ENCODE measurements around the gene AHRR.

AHRR gene

GRCh38 chr5:351084-351920 is 29.8 kb downstream of the AHRR start:
- H3K4me3 Mint-ChIP-seq: no peak overlapping the region
- peaks cover 25 to 27% of the 10 kb centered on the region in 2 donors for H3K27me3 Mint-ChIP-seq
- DNase-seq (no peak), ATAC-seq (replicated peaks) (no peak)
- peaks cover 3 to 5% of the 10 kb centered on the region in 2 donors for H3K9me3 Mint-ChIP-seq
- H3K27ac Mint-ChIP-seq: no peak overlapping the region
- peaks cover 12 to 24% of the 10 kb centered on the region in 2 donors for H3K4me1 Mint-ChIP-seq
- peaks cover 69 to 87% of the 10 kb centered on the region in 2 donors for H3K36me3 Mint-ChIP-seq

GRCh38 chr5:351921-352245 is 30.4 kb downstream of the AHRR start:
- Mint-ChIP-seq H3K27ac (no peak overlapping the region), H3K36me3 (peaks cover 64 to 82% of the 10 kb centered on the region in 2 donors), H3K4me1 (peaks cover 7 to 19% of the 10 kb centered on the region in 2 donors), H3K9me3 (peaks cover 3 to 5% of the 10 kb centered on the region in 2 donors), H3K4me3 (no peak overlapping the region), H3K27me3 (peaks cover 19 to 21% of the 10 kb centered on the region in 2 donors)
- no peak for DNase-seq
- ATAC-seq (replicated peaks): no peak

GRCh38 chr5:352639-353611 is 31.4 kb downstream of the AHRR start:
- peaks cover 58 to 71% of the 10 kb centered on the region in 2 donors for H3K36me3 Mint-ChIP-seq
- no peak overlapping the region for H3K4me3 Mint-ChIP-seq
- ATAC-seq (replicated peaks) (peak; percentile 60 to 64), DNase-seq (no peak)
- peaks cover 3 to 5% of the 10 kb centered on the region in 2 donors for H3K9me3 Mint-ChIP-seq
- peaks cover 5 to 19% of the 10 kb centered on the region in 2 donors for H3K4me1 Mint-ChIP-seq
- H3K27ac Mint-ChIP-seq: peak overlapping the region; percentile 80
- peaks cover 13 to 16% of the 10 kb centered on the region in 2 donors for H3K27me3 Mint-ChIP-seq

GRCh38 chr5:353612-354580 is 32.4 kb downstream of the AHRR start:
- peaks cover 8 to 13% of the 10 kb centered on the region in 2 donors for H3K27me3 Mint-ChIP-seq
- no peak for DNase-seq
- H3K36me3 Mint-ChIP-seq: peaks cover 48 to 62% of the 10 kb centered on the region in 2 donors
- peaks cover 3 to 5% of the 10 kb centered on the region in 2 donors for H3K9me3 Mint-ChIP-seq
- peak in 1 of 2 donors; percentile 23 for ATAC-seq (replicated peaks)
- peaks cover 5 to 19% of the 10 kb centered on the region in 2 donors for H3K4me1 Mint-ChIP-seq
- peak overlapping the region; percentile 80 for H3K27ac Mint-ChIP-seq
- H3K4me3 Mint-ChIP-seq: no peak overlapping the region

GRCh38 chr5:354581-355378 is 33.3 kb downstream of the AHRR start:
- no peak overlapping the region for H3K4me3 Mint-ChIP-seq

GRCh38 chr5:355379-355935 is 33.9 kb downstream of the AHRR start:
- DNase-seq: no peak

More at GRCh38 chr5:354581-355378, 33.3 kb downstream of the AHRR start:
- Mint-ChIP-seq H3K27me3 (peaks cover 6 to 13% of the 10 kb centered on the region in 2 donors), H3K9me3 (peaks cover 3 to 5% of the 10 kb centered on the region in 2 donors), H3K27ac (no peak overlapping the region), H3K36me3 (peaks cover 48 to 62% of the 10 kb centered on the region in 2 donors), H3K4me1 (peaks cover 6 to 25% of the 10 kb centered on the region in 2 donors)
- ATAC-seq (replicated peaks) (peak in 1 of 2 donors; percentile 7), DNase-seq (no peak)

GRCh38 chr5:355958-356357 is 34.4 kb downstream of the AHRR start:
- peaks cover 11 to 33% of the 10 kb centered on the region in 2 donors for H3K4me1 Mint-ChIP-seq
- peaks cover 49 to 63% of the 10 kb centered on the region in 2 donors for H3K36me3 Mint-ChIP-seq
- ATAC-seq (replicated peaks): peak; percentile 22 to 29
- H3K27ac Mint-ChIP-seq: peak overlapping the region; percentile 68
- H3K4me3 Mint-ChIP-seq: peak overlapping the region in 1 of 2 donors; percentile 53
- peaks cover 5 to 6% of the 10 kb centered on the region in 2 donors for H3K27me3 Mint-ChIP-seq
- DNase-seq: no peak
- peaks cover 1 to 10% of the 10 kb centered on the region in 2 donors for H3K9me3 Mint-ChIP-seq

More at GRCh38 chr5:355379-355935, 33.9 kb downstream of the AHRR start:
- ATAC-seq (replicated peaks): no peak
- H3K4me1 Mint-ChIP-seq: peaks cover 9 to 29% of the 10 kb centered on the region in 2 donors
- peaks cover 49 to 63% of the 10 kb centered on the region in 2 donors for H3K36me3 Mint-ChIP-seq
- H3K9me3 Mint-ChIP-seq: peaks cover 3 to 8% of the 10 kb centered on the region in 2 donors
- peak overlapping the region in 1 of 2 donors; percentile 53 for H3K4me3 Mint-ChIP-seq
- peak overlapping the region; percentile 68 for H3K27ac Mint-ChIP-seq
- peaks cover 5 to 9% of the 10 kb centered on the region in 2 donors for H3K27me3 Mint-ChIP-seq

- H3K4me3 Mint-ChIP-seq: no peak overlapping the region
- H3K4me1 Mint-ChIP-seq: peaks cover 11 to 38% of the 10 kb centered on the region in 2 donors
- peak overlapping the region; percentile 57 for H3K27ac Mint-ChIP-seq
- H3K36me3 Mint-ChIP-seq: peaks cover 68 to 72% of the 10 kb centered on the region in 2 donors
- H3K27me3 Mint-ChIP-seq: peaks cover 5 to 6% of the 10 kb centered on the region in 2 donors
- peaks cover 9 to 20% of the 10 kb centered on the region in 2 donors for H3K9me3 Mint-ChIP-seq
- DNase-seq: no peak
- ATAC-seq (replicated peaks): no peak
Observed at GRCh38 chr5:359301-359897, 37.9 kb downstream of the AHRR start.

GRCh38 chr5:360257-361027 is 38.9 kb downstream of the AHRR start:
- Mint-ChIP-seq H3K9me3 (peaks cover 12 to 29% of the 10 kb centered on the region in 2 donors), H3K36me3 (peaks cover 67 to 71% of the 10 kb centered on the region in 2 donors), H3K27ac (peak overlapping the region; percentile 14), H3K4me1 (peaks cover 11 to 28% of the 10 kb centered on the region in 2 donors), H3K4me3 (no peak overlapping the region), H3K27me3 (peaks cover 5 to 6% of the 10 kb centered on the region in 2 donors)
- ATAC-seq (replicated peaks) (peak; percentile 31 to 41), DNase-seq (no peak)

GRCh38 chr5:362189-362588 is 40.7 kb downstream of the AHRR start:
- DNase-seq (no peak), ATAC-seq (replicated peaks) (no peak)
- H3K4me1 Mint-ChIP-seq: peaks cover 13 to 27% of the 10 kb centered on the region in 2 donors
- H3K27ac Mint-ChIP-seq: no peak overlapping the region
- H3K36me3 Mint-ChIP-seq: peaks cover 70 to 79% of the 10 kb centered on the region in 2 donors
- peaks cover 16 to 26% of the 10 kb centered on the region in 2 donors for H3K9me3 Mint-ChIP-seq
- H3K4me3 Mint-ChIP-seq: no peak overlapping the region
- H3K27me3 Mint-ChIP-seq: peaks cover 0 to 5% of the 10 kb centered on the region in 2 donors

GRCh38 chr5:362978-363765 is 41.7 kb downstream of the AHRR start:
- Mint-ChIP-seq H3K4me3 (no peak overlapping the region), H3K27me3 (peaks cover 0 to 5% of the 10 kb centered on the region in 2 donors), H3K4me1 (peaks cover 18 to 37% of the 10 kb centered on the region in 2 donors), H3K9me3 (peaks cover 19 to 26% of the 10 kb centered on the region in 2 donors), H3K36me3 (peaks cover 76 to 87% of the 10 kb centered on the region in 2 donors), H3K27ac (no peak overlapping the region)
- DNase-seq (no peak), ATAC-seq (replicated peaks) (no peak)

Data from stimulated activated naive B cell treated with anti-CD40 and anti-IgM and Interleukin-4, amounts not matched to agents 10 μg/mL and 1 μg/mL and 100 μg/mL, for 72 hours (primary cell).